DND-41 (cell line): Measurements from ENCODE around the gene CASR.

Experiments used
- CTCF ChIP-seq: IDR thresholded peaks from 2 replicates; pipeline ENCODE4 v1.5.1; 2012; ENCODE audit warnings: borderline replicate concordance, low read length, moderate library complexity, mild to moderate bottlenecking; ENCODE audit not compliant: poor library complexity, severe bottlenecking; ENCODE audit errors: extremely low read depth
- EZH2 ChIP-seq: IDR thresholded peaks from 3 replicates; pipeline ENCODE4 v1.6.1; 2012; ENCODE audit warnings: borderline replicate concordance, low read depth, mild to moderate bottlenecking, moderate library complexity, low read length, inconsistent platforms; ENCODE audit not compliant: severe bottlenecking

GRCh38 chr3:122233101-122233952 lies 49.9 kb downstream of the CASR start:
- TF ChIP-seq CTCF: no peak
- TF ChIP-seq EZH2: no peak
